K562 (cell line): ENCODE data around the gene PI4KA. TPM values are rescaled to one million over a fixed set of nuclear protein-coding genes. Genes with fewer than 3 reads are reported as not detected.

ENCODE experiments used
- CEBPB ChIP-seq: fragments of 450-650 bp; IDR thresholded peaks from 2 replicates; pipeline ENCODE4 v1.6.1; 2016; ENCODE audit warnings: missing genetic modification characterization, missing compliant biosample characterization
- CHD2 ChIP-seq: IDR thresholded peaks from 2 replicates; pipeline ENCODE4 v1.6.1; 2011; ENCODE audit warnings: low read depth, low read length
- FIP1L1 ChIP-seq: fragments of 200-400 bp; formaldehyde crosslinking; IDR thresholded peaks from 2 replicates; pipeline ENCODE4 v1.6.1; 2018; ENCODE audit warnings: mild to moderate bottlenecking, low read depth, low read length; ENCODE audit not compliant: poor library complexity, severe bottlenecking
- MTA1 ChIP-seq: fragments of 450-650 bp; IDR thresholded peaks from 2 replicates; pipeline ENCODE4 v1.6.1; 2017; ENCODE audit warnings: borderline replicate concordance
- NR2C1 ChIP-seq, 2 experiments: fragments of 450-650 bp; IDR thresholded peaks; 2 replicates each; pipeline ENCODE4 v1.6.1; 2017; ENCODE audit warnings: mild to moderate bottlenecking in 2 of 2, antibody characterized with exemption in 1 of 2, inconsistent platforms in 1 of 2, missing compliant biosample characterization in 1 of 2, missing genetic modification characterization in 1 of 2
- PHF20 ChIP-seq: fragments of 450-650 bp; IDR thresholded peaks from 2 replicates; pipeline ENCODE4 v1.6.1; 2018; ENCODE audit not compliant: partially characterized antibody
- SNIP1 ChIP-seq: fragments of 450-650 bp; IDR thresholded peaks from 2 replicates; pipeline ENCODE4 v1.7.1; 2017; ENCODE audit warnings: low read depth, mild to moderate bottlenecking
- SRSF7 ChIP-seq: fragments of 200-400 bp; formaldehyde crosslinking; optimal IDR thresholded peaks from 2 replicates; pipeline ENCODE3; 2017; ENCODE audit warnings: mild to moderate bottlenecking, low read depth, low read length
- TFAM ChIP-seq: fragments of 250-450 bp; sonication (Bioruptor Pico); conservative IDR thresholded peaks from 2 replicates; pipeline ENCODE4 v1.5.0; 2021; ENCODE audit warnings: mild to moderate bottlenecking, moderate library complexity
- TSC22D4 ChIP-seq: fragments of 450-650 bp; IDR thresholded peaks from 2 replicates; pipeline ENCODE4 v1.6.1; 2016; ENCODE audit warnings: missing genetic modification characterization, missing biosample characterization, control low read depth
- ZBTB1 ChIP-seq: sonication (generic); formaldehyde crosslinking; IDR thresholded peaks from 2 replicates; pipeline ENCODE4 v1.8.1; 2023; ENCODE audit warnings: missing genetic modification reagents, low read depth, mild to moderate bottlenecking, borderline replicate concordance
- ZNF444 ChIP-seq: fragments of 250-450 bp; sonication (Bioruptor Pico); IDR thresholded peaks from 2 replicates; pipeline ENCODE4 v1.4.0; 2020; ENCODE audit warnings: mild to moderate bottlenecking, moderate library complexity
- polyA plus RNA-seq, 8 experiments: library from polyadenylated mRNA; depleted of rRNA in 4 of 8; stranded (reverse) in 5 of 8; unstranded in 3 of 8; fragments of >200 nt; fragmentation: Nextera tagmentation in 2 of 8; fragmentation: Illumina TruSeq in 1 of 8; extraction: Ambion mirVana in 2 of 8; extraction: Trizol in 1 of 8; gene quantifications; 2 replicates each; pipeline versions ENCODE4 v1.2.1 to v1.2.3, GENCODE V29; 2011 to 2014; ENCODE audit warnings: inconsistent platforms in 1 of 8, missing spikeins in 1 of 8
- total RNA-seq, 7 experiments: library from RNA; depleted of rRNA in 6 of 7; stranded (reverse); fragments of >200 nt in 6 of 7; fragmentation: Illumina TruSeq in 2 of 7; extraction: Trizol in 2 of 7; gene quantifications; 2 replicates each; pipeline versions ENCODE4 v1.2.1 to v1.2.3, GENCODE V29; 2011 to 2021; ENCODE audit warnings: low replicate concordance in 1 of 7
- TF ChIP-seq, protein P1 (sequence below): fragments of 150-350 bp; conservative IDR thresholded peaks from 2 replicates; pipeline ENCODE4 v1.6.1; 2014; ENCODE audit warnings: low read length
- TF ChIP-seq, protein P2 (sequence below): fragments of 250-450 bp; sonication (Bioruptor Pico); IDR thresholded peaks from 2 replicates; pipeline ENCODE4 v1.6.1; 2021; ENCODE audit warnings: mild to moderate bottlenecking
- TF ChIP-seq, protein P3 (sequence below): sonication (generic); formaldehyde crosslinking; IDR thresholded peaks from 2 replicates; pipeline ENCODE4 v1.8.1; 2023; ENCODE audit warnings: mild to moderate bottlenecking, missing genetic modification reagents
- TF ChIP-seq, protein P4 (sequence below): fragments of 250-450 bp; sonication (Bioruptor Pico); IDR thresholded peaks from 2 replicates; pipeline ENCODE4 v1.9.0; 2021; ENCODE audit warnings: mild to moderate bottlenecking
- TF ChIP-seq, protein P5 (sequence below): fragments of 200-800 bp; sonication (Bioruptor generic); IDR thresholded peaks from 2 replicates; pipeline ENCODE4 v1.6.1; 2017; ENCODE audit warnings: missing genetic modification characterization, missing compliant biosample characterization

The PI4KA gene
- total and polyA plus RNA-seq, 9 of the 15 experiments (the other 6 are each of a cell fraction or from before 2014, with no cell fraction given): 7.3 to 187 (median 84.7) TPM

DNA sequence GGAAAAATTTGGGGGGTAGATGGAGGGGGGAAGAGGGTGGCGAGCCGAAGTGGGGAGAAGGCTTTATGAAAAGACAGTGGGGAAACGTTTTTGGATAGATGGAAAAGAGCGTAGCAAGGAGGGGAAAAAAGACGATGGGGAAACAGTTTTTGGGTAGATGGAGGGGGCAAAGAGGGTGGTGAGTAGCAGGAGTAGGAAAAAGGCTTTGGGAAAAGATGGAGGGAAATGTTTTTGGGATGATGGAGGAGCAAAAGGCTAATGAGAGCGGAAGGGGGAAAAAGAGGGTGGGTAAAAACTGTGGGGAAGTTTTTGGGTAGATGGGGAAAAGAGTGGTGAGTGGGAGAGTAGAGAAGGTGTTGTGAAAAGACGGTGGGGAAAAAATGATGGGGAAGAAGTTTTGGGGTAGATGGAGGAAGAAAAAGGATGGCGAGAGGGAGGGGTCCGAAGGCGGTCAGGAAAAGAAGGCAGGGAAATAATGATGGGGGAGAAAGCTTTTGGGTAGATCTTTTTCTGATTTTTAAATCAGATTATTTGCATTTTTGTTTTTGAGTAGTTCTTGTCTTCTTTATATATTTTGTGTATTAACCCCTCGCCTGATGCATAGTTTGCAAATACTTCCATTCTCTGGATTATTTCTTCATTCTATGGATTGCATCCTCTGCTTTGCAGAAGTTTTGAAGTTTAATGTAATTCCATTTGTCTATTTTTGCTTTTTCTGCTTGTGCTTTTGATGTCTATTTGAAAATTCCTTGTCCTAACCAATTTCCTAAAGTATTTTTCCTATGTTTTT, 200.0 kb downstream of the PI4KA start (continued):
- TF ChIP-seq, protein P1, sequence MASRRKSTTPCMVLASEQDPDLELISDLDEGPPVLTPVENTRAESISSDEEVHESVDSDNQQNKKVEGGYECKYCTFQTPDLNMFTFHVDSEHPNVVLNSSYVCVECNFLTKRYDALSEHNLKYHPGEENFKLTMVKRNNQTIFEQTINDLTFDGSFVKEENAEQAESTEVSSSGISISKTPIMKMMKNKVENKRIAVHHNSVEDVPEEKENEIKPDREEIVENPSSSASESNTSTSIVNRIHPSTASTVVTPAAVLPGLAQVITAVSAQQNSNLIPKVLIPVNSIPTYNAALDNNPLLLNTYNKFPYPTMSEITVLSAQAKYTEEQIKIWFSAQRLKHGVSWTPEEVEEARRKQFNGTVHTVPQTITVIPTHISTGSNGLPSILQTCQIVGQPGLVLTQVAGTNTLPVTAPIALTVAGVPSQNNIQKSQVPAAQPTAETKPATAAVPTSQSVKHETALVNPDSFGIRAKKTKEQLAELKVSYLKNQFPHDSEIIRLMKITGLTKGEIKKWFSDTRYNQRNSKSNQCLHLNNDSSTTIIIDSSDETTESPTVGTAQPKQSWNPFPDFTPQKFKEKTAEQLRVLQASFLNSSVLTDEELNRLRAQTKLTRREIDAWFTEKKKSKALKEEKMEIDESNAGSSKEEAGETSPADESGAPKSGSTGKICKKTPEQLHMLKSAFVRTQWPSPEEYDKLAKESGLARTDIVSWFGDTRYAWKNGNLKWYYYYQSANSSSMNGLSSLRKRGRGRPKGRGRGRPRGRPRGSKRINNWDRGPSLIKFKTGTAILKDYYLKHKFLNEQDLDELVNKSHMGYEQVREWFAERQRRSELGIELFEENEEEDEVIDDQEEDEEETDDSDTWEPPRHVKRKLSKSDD: no peak
- peak; percentile 54; the same call in 1 of the 2 replicates for TF ChIP-seq TSC22D4
- TF ChIP-seq, protein P2, sequence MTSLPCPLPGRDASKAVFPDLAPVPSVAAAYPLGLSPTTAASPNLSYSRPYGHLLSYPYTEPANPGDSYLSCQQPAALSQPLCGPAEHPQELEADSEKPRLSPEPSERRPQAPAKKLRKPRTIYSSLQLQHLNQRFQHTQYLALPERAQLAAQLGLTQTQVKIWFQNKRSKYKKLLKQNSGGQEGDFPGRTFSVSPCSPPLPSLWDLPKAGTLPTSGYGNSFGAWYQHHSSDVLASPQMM (CRISPR knock-in tag): no peak
- TF ChIP-seq SNIP1: peak; percentile 52; the same call in 1 of the 2 replicates
- TF ChIP-seq ZBTB1 (CRISPR knock-in tag): no peak
- TF ChIP-seq, protein P3, sequence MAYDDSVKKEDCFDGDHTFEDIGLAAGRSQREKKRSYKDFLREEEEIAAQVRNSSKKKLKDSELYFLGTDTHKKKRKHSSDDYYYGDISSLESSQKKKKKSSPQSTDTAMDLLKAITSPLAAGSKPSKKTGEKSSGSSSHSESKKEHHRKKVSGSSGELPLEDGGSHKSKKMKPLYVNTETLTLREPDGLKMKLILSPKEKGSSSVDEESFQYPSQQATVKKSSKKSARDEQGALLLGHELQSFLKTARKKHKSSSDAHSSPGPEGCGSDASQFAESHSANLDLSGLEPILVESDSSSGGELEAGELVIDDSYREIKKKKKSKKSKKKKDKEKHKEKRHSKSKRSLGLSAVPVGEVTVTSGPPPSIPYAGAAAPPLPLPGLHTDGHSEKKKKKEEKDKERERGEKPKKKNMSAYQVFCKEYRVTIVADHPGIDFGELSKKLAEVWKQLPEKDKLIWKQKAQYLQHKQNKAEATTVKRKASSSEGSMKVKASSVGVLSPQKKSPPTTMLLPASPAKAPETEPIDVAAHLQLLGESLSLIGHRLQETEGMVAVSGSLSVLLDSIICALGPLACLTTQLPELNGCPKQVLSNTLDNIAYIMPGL (CRISPR knock-in tag): no peak
- no peak for TF ChIP-seq MTA1
- TF ChIP-seq, protein P4, sequence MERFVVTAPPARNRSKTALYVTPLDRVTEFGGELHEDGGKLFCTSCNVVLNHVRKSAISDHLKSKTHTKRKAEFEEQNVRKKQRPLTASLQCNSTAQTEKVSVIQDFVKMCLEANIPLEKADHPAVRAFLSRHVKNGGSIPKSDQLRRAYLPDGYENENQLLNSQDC (CRISPR knock-in tag): no peak
- no peak for TF ChIP-seq TFAM
- TF ChIP-seq, protein P5, sequence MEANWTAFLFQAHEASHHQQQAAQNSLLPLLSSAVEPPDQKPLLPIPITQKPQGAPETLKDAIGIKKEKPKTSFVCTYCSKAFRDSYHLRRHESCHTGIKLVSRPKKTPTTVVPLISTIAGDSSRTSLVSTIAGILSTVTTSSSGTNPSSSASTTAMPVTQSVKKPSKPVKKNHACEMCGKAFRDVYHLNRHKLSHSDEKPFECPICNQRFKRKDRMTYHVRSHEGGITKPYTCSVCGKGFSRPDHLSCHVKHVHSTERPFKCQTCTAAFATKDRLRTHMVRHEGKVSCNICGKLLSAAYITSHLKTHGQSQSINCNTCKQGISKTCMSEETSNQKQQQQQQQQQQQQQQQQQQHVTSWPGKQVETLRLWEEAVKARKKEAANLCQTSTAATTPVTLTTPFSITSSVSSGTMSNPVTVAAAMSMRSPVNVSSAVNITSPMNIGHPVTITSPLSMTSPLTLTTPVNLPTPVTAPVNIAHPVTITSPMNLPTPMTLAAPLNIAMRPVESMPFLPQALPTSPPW: no peak
- no peak for TF ChIP-seq FIP1L1
- no peak for TF ChIP-seq PHF20
- TF ChIP-seq ZNF444: no peak
- TF ChIP-seq CEBPB (tag): no peak
- TF ChIP-seq SRSF7: no peak
- TF ChIP-seq NR2C1 (IDR thresholded peaks at IDR 0.05): no peak
- TF ChIP-seq NR2C1 (tag; IDR thresholded peaks at IDR 0.05): no peak
- TF ChIP-seq CHD2: no peak
